Astrocyte (in vitro differentiated cells and primary cell): ENCODE measurements around the gene CDHR5. TPM values are rescaled to one million over a fixed set of nuclear protein-coding genes. Genes with fewer than 3 reads are reported as not detected.

Source experiments
- DNase-seq: peaks from one replicate; pipeline ENCODE4 v3.0.0-alpha.2; 2010; ENCODE audit warnings: low read depth
- FAIRE-seq: peaks from 2 replicates; lab custom pipeline; 2011; peaks lifted over from hg19 to GRCh38; lab: Jason Lieb, UNC
- H2AFZ ChIP-seq: 2 replicates; pipeline ENCODE4 v1.6.0; 2012; ENCODE audit warnings: low read depth, low read length, inconsistent platforms
- H3K27ac ChIP-seq: 2 replicates; pipeline ENCODE4 v1.5.1; 2011; ENCODE audit warnings: low read depth, low read length, inconsistent platforms
- H3K27me3 ChIP-seq: 2 replicates; pipeline ENCODE4 v1.6.0; 2011; ENCODE audit warnings: low read length, inconsistent platforms; ENCODE audit not compliant: insufficient read depth
- H3K36me3 ChIP-seq: 2 replicates; pipeline ENCODE4 v1.5.1; 2011; ENCODE audit warnings: low read length, inconsistent platforms; ENCODE audit not compliant: insufficient read depth
- H3K4me1 ChIP-seq: 2 replicates; pipeline ENCODE4 v1.5.1; 2011; ENCODE audit warnings: low read length, inconsistent platforms; ENCODE audit not compliant: insufficient read depth
- H3K4me2 ChIP-seq: 2 replicates; pipeline ENCODE4 v1.6.0; 2012; ENCODE audit warnings: low read length, inconsistent platforms
- H3K4me3 ChIP-seq: 2 replicates; pipeline ENCODE4 v1.5.1; 2011; ENCODE audit warnings: low read depth, mild to moderate bottlenecking, low read length, inconsistent platforms; ENCODE audit not compliant: insufficient read depth
- H3K79me2 ChIP-seq: 2 replicates; pipeline ENCODE4 v1.6.0; 2012; ENCODE audit warnings: mild to moderate bottlenecking, low read length, inconsistent platforms; ENCODE audit not compliant: insufficient read depth
- H3K9ac ChIP-seq: 2 replicates; pipeline ENCODE4 v1.6.0; 2012; ENCODE audit warnings: mild to moderate bottlenecking, low read length, inconsistent platforms
- H3K9me3 ChIP-seq: 2 replicates; pipeline ENCODE4 v1.5.1; 2012; ENCODE audit warnings: low read depth, mild to moderate bottlenecking, low read length, inconsistent platforms; ENCODE audit not compliant: insufficient read depth
- H4K20me1 ChIP-seq: 2 replicates; pipeline ENCODE4 v1.6.0; 2012; ENCODE audit warnings: low read length, inconsistent platforms; ENCODE audit not compliant: insufficient read depth
- H3K27ac Mint-ChIP-seq: one replicate; pipeline ENCODE4 v1.8.0; 2021; ENCODE audit warnings: mild to moderate bottlenecking, mixed read lengths; ENCODE audit not compliant: unreplicated experiment
- H3K27me3 Mint-ChIP-seq: one replicate; pipeline ENCODE4 v1.8.0; 2021; ENCODE audit warnings: low read depth, mixed read lengths; ENCODE audit not compliant: unreplicated experiment
- H3K36me3 Mint-ChIP-seq: one replicate; pipeline ENCODE4 v1.8.0; 2021; ENCODE audit warnings: low read depth, mixed read lengths; ENCODE audit not compliant: unreplicated experiment
- H3K4me1 Mint-ChIP-seq: one replicate; pipeline ENCODE4 v1.8.0; 2021; ENCODE audit warnings: low read depth, mixed read lengths; ENCODE audit not compliant: unreplicated experiment
- H3K4me3 Mint-ChIP-seq: one replicate; pipeline ENCODE4 v1.8.0; 2021; ENCODE audit warnings: mild to moderate bottlenecking, moderate library complexity, mixed read lengths; ENCODE audit not compliant: unreplicated experiment
- H3K9me3 Mint-ChIP-seq: one replicate; pipeline ENCODE4 v1.8.0; 2021; ENCODE audit warnings: mild to moderate bottlenecking, mixed read lengths; ENCODE audit not compliant: unreplicated experiment
- EZH2 ChIP-seq: IDR thresholded peaks from 2 replicates; pipeline ENCODE4 v1.6.1; 2012; ENCODE audit warnings: mild to moderate bottlenecking, low read length, inconsistent platforms; ENCODE audit not compliant: insufficient read depth
- total RNA-seq: library from RNA; stranded (reverse); gene quantifications from 2 replicates; pipeline ENCODE4 v1.2.1, GENCODE V29; 2021
- TF ChIP-seq, protein P1 (sequence below): IDR thresholded peaks from 2 replicates; pipeline ENCODE4 v1.5.1; 2011; ENCODE audit warnings: low read depth, mild to moderate bottlenecking, inconsistent platforms, low read length, moderate library complexity; ENCODE audit not compliant: insufficient read depth

Gene CDHR5
- total RNA-seq, 1 donor from 2014 or later: not detected

DNA sequence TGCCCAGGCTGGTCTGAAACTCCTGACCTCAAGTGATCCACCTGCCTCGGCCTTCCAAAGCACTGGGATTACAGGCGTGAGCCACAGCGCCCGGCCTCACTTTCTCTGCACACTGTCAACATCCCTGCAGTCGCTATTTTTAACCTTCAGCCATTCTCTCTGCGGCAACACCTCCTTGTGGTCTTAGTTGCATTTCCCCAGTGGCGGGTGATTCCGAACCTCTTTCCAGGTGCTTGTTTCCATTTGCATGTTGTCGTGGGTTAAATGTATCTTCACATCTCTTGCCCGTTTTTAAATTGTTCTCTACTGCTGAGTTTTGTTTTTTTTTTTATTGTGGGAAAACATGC is 4.5 kb upstream of the CDHR5 start:
- H3K79me2 ChIP-seq: no peaks in the 10 kb centered on the region
- H2AFZ ChIP-seq: no peak overlapping the region
- H3K27ac ChIP-seq: peak overlapping the region; percentile 35
- H3K36me3 Mint-ChIP-seq: peaks cover 6% of the 10 kb centered on the region
- H3K4me3 ChIP-seq: no peak overlapping the region
- FAIRE-seq (no peak), DNase-seq (no peak)
- peak overlapping the region; percentile 78 for H3K4me2 ChIP-seq
- H3K27me3 ChIP-seq: peaks cover 2% of the 10 kb centered on the region
- H3K27me3 Mint-ChIP-seq: no peaks in the 10 kb centered on the region
- peak overlapping the region; percentile 52 for H3K4me3 Mint-ChIP-seq
- H3K36me3 ChIP-seq: no peaks in the 10 kb centered on the region
- TF ChIP-seq EZH2: no peak
- TF ChIP-seq, protein P1, sequence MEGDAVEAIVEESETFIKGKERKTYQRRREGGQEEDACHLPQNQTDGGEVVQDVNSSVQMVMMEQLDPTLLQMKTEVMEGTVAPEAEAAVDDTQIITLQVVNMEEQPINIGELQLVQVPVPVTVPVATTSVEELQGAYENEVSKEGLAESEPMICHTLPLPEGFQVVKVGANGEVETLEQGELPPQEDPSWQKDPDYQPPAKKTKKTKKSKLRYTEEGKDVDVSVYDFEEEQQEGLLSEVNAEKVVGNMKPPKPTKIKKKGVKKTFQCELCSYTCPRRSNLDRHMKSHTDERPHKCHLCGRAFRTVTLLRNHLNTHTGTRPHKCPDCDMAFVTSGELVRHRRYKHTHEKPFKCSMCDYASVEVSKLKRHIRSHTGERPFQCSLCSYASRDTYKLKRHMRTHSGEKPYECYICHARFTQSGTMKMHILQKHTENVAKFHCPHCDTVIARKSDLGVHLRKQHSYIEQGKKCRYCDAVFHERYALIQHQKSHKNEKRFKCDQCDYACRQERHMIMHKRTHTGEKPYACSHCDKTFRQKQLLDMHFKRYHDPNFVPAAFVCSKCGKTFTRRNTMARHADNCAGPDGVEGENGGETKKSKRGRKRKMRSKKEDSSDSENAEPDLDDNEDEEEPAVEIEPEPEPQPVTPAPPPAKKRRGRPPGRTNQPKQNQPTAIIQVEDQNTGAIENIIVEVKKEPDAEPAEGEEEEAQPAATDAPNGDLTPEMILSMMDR: no peak
- peaks cover 15% of the 10 kb centered on the region for H3K4me1 ChIP-seq
- no peaks in the 10 kb centered on the region for H3K9me3 ChIP-seq
- no peak overlapping the region for H3K9ac ChIP-seq
- H3K27ac Mint-ChIP-seq: peak overlapping the region; percentile 98
- peaks cover 5% of the 10 kb centered on the region for H4K20me1 ChIP-seq
- H3K9me3 Mint-ChIP-seq: peaks cover 4% of the 10 kb centered on the region
- peaks cover 21% of the 10 kb centered on the region for H3K4me1 Mint-ChIP-seq

DNA sequence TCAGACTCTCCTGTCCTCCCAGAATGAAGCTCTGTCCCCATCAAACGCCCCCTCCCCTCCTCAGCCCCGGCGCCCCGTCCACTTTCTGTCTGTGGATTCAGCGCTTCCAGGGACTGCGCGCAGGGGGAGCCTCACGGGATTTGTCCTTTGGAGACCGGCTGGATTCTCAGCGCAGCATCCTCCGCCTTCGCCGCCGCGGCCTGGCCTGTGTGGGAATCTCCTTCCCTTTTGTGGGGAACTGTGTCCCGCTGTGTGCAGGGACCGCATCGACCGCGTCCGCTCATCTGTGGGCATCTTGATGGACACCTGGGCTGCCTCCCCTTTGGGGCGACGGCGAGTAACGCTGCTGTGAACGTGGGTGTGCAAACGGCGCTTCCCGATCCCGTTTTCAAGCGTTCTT is 3.3 kb upstream of the CDHR5 start:
- no peak for DNase-seq
- H3K27ac Mint-ChIP-seq: peak overlapping the region; percentile 98

DNA sequence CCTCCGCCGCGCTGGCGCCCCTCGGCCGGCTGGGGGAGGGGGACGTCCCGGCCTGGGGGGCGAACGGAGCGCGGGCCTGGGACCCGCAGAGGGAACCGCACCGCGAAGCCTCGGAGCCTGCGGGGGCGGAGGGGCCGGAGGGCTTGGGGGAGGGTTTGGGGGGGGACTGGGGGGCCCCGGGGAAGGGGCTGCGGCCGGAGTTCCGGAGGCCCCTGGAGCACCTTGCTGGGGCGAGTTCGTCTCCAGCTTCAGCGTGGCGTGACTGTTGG is 2.5 kb upstream of the CDHR5 start:
- Histone ChIP-seq H3K27ac (no peak overlapping the region), H3K79me2 (no peaks in the 10 kb centered on the region), H3K4me3 (no peak overlapping the region), H4K20me1 (peaks cover 5% of the 10 kb centered on the region), H3K36me3 (no peaks in the 10 kb centered on the region), H3K27me3 (peaks cover 2% of the 10 kb centered on the region), H3K9ac (no peak overlapping the region), H3K9me3 (no peaks in the 10 kb centered on the region), H2AFZ (no peak overlapping the region), H3K4me1 (peaks cover 15% of the 10 kb centered on the region), H3K4me2 (no peak overlapping the region)
- Mint-ChIP-seq H3K4me1 (peaks cover 23% of the 10 kb centered on the region), H3K4me3 (no peak overlapping the region), H3K27ac (no peak overlapping the region), H3K9me3 (peaks cover 4% of the 10 kb centered on the region), H3K36me3 (peaks cover 9% of the 10 kb centered on the region), H3K27me3 (no peaks in the 10 kb centered on the region)
- DNase-seq (no peak), FAIRE-seq (no peak)
- TF ChIP-seq, protein P1: no peak
- no peak for TF ChIP-seq EZH2

More for the DNA sequence above, 3.3 kb upstream of the CDHR5 start:
- no peaks in the 10 kb centered on the region for H3K9me3 ChIP-seq
- no peak overlapping the region for H3K4me3 ChIP-seq
- H3K4me2 ChIP-seq: peak overlapping the region; percentile 78
- H2AFZ ChIP-seq: no peak overlapping the region
- no peaks in the 10 kb centered on the region for H3K36me3 ChIP-seq
- H3K4me1 Mint-ChIP-seq: peaks cover 23% of the 10 kb centered on the region
- H3K27me3 Mint-ChIP-seq: no peaks in the 10 kb centered on the region
- H3K9ac ChIP-seq: no peak overlapping the region
- peaks cover 4% of the 10 kb centered on the region for H3K9me3 Mint-ChIP-seq
- no peak for FAIRE-seq
- TF ChIP-seq EZH2: no peak
- TF ChIP-seq, protein P1: no peak
- peak overlapping the region; percentile 54 for H3K27ac ChIP-seq
- H3K4me1 ChIP-seq: peaks cover 15% of the 10 kb centered on the region
- H3K79me2 ChIP-seq: no peaks in the 10 kb centered on the region
- peaks cover 9% of the 10 kb centered on the region for H3K36me3 Mint-ChIP-seq
- H3K27me3 ChIP-seq: peaks cover 2% of the 10 kb centered on the region
- H4K20me1 ChIP-seq: peaks cover 5% of the 10 kb centered on the region
- H3K4me3 Mint-ChIP-seq: peak overlapping the region; percentile 34
